Left lung (tissue), 10 donors: ENCODE results near the gene KIAA1671. TPM values are rescaled to one million over a fixed set of nuclear protein-coding genes. Genes with fewer than 3 reads are reported as not detected.

Experiments
- ATAC-seq: fragments of 200-7000 bp; cut with Tn5 transposase; one replicate; pipeline ENCODE4 v1.9.1; 2020; ENCODE audit warnings: moderate library complexity
- DNase-seq, 4 donors: peaks; one replicate each; pipeline ENCODE4 v3.0.0-alpha.2; 2013 to 2020
- H3K27ac ChIP-seq, 2 donors: fragments of 200-600 bp; sonication (generic) in 1 of 2; one replicate each; pipeline versions ENCODE4 v1.5.0 to v1.8.0; 2020 to 2021
- H3K27me3 ChIP-seq, 2 donors: fragments of 200-600 bp; sonication (generic) in 1 of 2; one replicate each; pipeline versions ENCODE4 v1.5.0 to v1.8.0; 2020 to 2021
- H3K36me3 ChIP-seq, 2 donors: fragments of 200-600 bp; sonication (generic) in 1 of 2; one replicate each; pipeline versions ENCODE4 v1.5.0 to v1.8.0; 2020 to 2021
- H3K4me1 ChIP-seq, 2 donors: fragments of 200-600 bp; one replicate each; pipeline ENCODE4 v1.8.0; 2021
- H3K4me3 ChIP-seq, 2 donors: fragments of 200-600 bp; sonication (generic) in 1 of 2; one replicate each; pipeline versions ENCODE4 v1.5.0 to v1.8.0; 2020 to 2021; ENCODE audit warnings: mild to moderate bottlenecking in 1 of 2
- H3K9me3 ChIP-seq, 2 donors: fragments of 200-600 bp; sonication (generic) in 1 of 2; one replicate each; pipeline versions ENCODE4 v1.5.0 to v1.8.0; 2020 to 2021
- CTCF ChIP-seq, 2 donors: fragments of 200-600 bp; sonication (generic) in 1 of 2; IDR thresholded peaks; one replicate each; pipeline versions ENCODE4 v1.5.0 to v1.8.0; 2021; ENCODE audit warnings: antibody characterized with exemption in 2 of 2
- intact Hi-C, 2 donors: fragments of 100-400 bp; cut with DNase I; formaldehyde crosslinking; loops; one replicate each; pipeline versions ENCODE4 v1.11.2 to v1.14.2; 2022
- polyA plus RNA-seq, 6 donors: library from polyadenylated mRNA; unstranded; fragments of 120-200 nt; gene quantifications; one replicate each; pipeline ENCODE4 v1.2.1, GENCODE V29; 2013; ENCODE audit not compliant: insufficient read length in 6 of 6
- total RNA-seq, 2 donors: library from RNA; stranded (reverse); fragmentation: NEBNext Ultra II Directional; extraction: Animal tissue kit (Norgen Biotek cat#: 25700); gene quantifications; one replicate each; pipeline ENCODE4 v1.2.1, GENCODE V29; 2021
- donor health status: DM: no; HTN: yes; CAD: no.
- donor health status: DM: no; HTN: no; CAD: no.

Gene KIAA1671
- total and polyA plus RNA-seq, 8 donors: 19.4 to 35.0 (median 23.4) TPM

GRCh38 chr22:25104367-25104766 is 151.9 kb downstream of the KIAA1671 start:
- H3K36me3 ChIP-seq: no peaks in the 10 kb centered on the region
- intact Hi-C loops: no loop called here
- H3K27me3 ChIP-seq: no peaks in the 10 kb centered on the region
- no peak for TF ChIP-seq CTCF (IDR thresholded peaks at IDR 0.05)
- no peak overlapping the region for H3K27ac ChIP-seq
- no peak overlapping the region for H3K4me3 ChIP-seq
- ATAC-seq (no peak), DNase-seq (no peak)
- H3K9me3 ChIP-seq: no peaks in the 10 kb centered on the region
- H3K4me1 ChIP-seq: no peaks in the 10 kb centered on the region

- ATAC-seq: no peak
- intact Hi-C loops: no loop called here
Measured at GRCh38 chr22:25105817-25106650, 153.5 kb downstream of the KIAA1671 start.

GRCh38 chr22:25109878-25110595 is 157.5 kb downstream of the KIAA1671 start:
- DNase-seq: no peak
- peak overlapping the region; percentile 19 to 76 for H3K27ac ChIP-seq

More at GRCh38 chr22:25105817-25106650, 153.5 kb downstream of the KIAA1671 start:
- Histone ChIP-seq H3K9me3 (no peaks in the 10 kb centered on the region), H3K36me3 (no peaks in the 10 kb centered on the region), H3K27ac (no peak overlapping the region), H3K4me3 (no peak overlapping the region), H3K4me1 (peaks cover 7 to 8% of the 10 kb centered on the region in 2 donors), H3K27me3 (peaks cover 0 to 13% of the 10 kb centered on the region in 2 donors)
- no peak for TF ChIP-seq CTCF (IDR thresholded peaks at IDR 0.05)
- no peak for DNase-seq

GRCh38 chr22:25110596-25110845 is 158.0 kb downstream of the KIAA1671 start:
- Histone ChIP-seq H3K4me1 (peaks cover 28 to 41% of the 10 kb centered on the region in 2 donors), H3K4me3 (peak overlapping the region in 1 of 2 donors; percentile 48)
- no peak for ATAC-seq

More at GRCh38 chr22:25109878-25110595, 157.5 kb downstream of the KIAA1671 start:
- peak; percentile 5 for ATAC-seq
- intact Hi-C loops: no loop called here
- H3K9me3 ChIP-seq: no peaks in the 10 kb centered on the region
- no peak overlapping the region for H3K4me3 ChIP-seq
- peaks cover 0 to 35% of the 10 kb centered on the region in 2 donors for H3K27me3 ChIP-seq
- H3K36me3 ChIP-seq: no peaks in the 10 kb centered on the region
- H3K4me1 ChIP-seq: peaks cover 25 to 37% of the 10 kb centered on the region in 2 donors
- TF ChIP-seq CTCF (IDR thresholded peaks at IDR 0.05): no peak

More at GRCh38 chr22:25110596-25110845, 158.0 kb downstream of the KIAA1671 start:
- Histone ChIP-seq H3K9me3 (no peaks in the 10 kb centered on the region), H3K27me3 (peaks cover 0 to 35% of the 10 kb centered on the region in 2 donors), H3K27ac (peak overlapping the region; percentile 19 to 76), H3K36me3 (no peaks in the 10 kb centered on the region)
- DNase-seq: no peak
- intact Hi-C loops: no loop called here
- no peak for TF ChIP-seq CTCF (IDR thresholded peaks at IDR 0.05)
